HepG2 (cell line): ENCODE measurements around the gene RAB11FIP5. TPM values are rescaled to one million over a fixed set of nuclear protein-coding genes. Genes with fewer than 3 reads are reported as not detected.
A peak's percentile ranks its signal among the peaks of the same experiment; 100 is the strongest.

ENCODE experiments used
- ATF5 ChIP-seq: sonication (generic); formaldehyde crosslinking; IDR thresholded peaks from 2 replicates; pipeline ENCODE4 v1.4.0; 2020; ENCODE audit warnings: mild to moderate bottlenecking, low read depth, missing genetic modification reagents
- CCDC6 ChIP-seq: sonication (generic); formaldehyde crosslinking; IDR thresholded peaks from 2 replicates; pipeline ENCODE4 v1.8.1; 2022; ENCODE audit warnings: mild to moderate bottlenecking, missing genetic modification reagents, moderate library complexity
- HOXA5 ChIP-seq: sonication (generic); formaldehyde crosslinking; IDR thresholded peaks from 2 replicates; pipeline ENCODE4 v1.4.0; 2020; ENCODE audit warnings: missing genetic modification reagents
- HOXD1 ChIP-seq: sonication (generic); formaldehyde crosslinking; IDR thresholded peaks from 2 replicates; pipeline ENCODE4 v1.5.0; 2020; ENCODE audit warnings: missing genetic modification reagents
- LCORL ChIP-seq, 2 experiments: fragments of 450-650 bp in 1 of 2; sonication (generic) in 1 of 2; formaldehyde crosslinking in 1 of 2; IDR thresholded peaks; 2 replicates each; pipeline versions ENCODE4 v1.5.0 to v1.6.1; 2017 to 2020; ENCODE audit warnings: antibody characterized with exemption in 1 of 2, missing genetic modification reagents in 1 of 2
- MTF1 ChIP-seq: sonication (generic); formaldehyde crosslinking; IDR thresholded peaks from 2 replicates; pipeline ENCODE4 v1.5.0; 2020; ENCODE audit warnings: missing genetic modification reagents
- NR2C2 ChIP-seq: sonication (generic); formaldehyde crosslinking; IDR thresholded peaks from 2 replicates; pipeline ENCODE4 v1.4.0; 2020; ENCODE audit warnings: missing genetic modification reagents, mild to moderate bottlenecking, moderate library complexity, borderline replicate concordance
- NR2F1 ChIP-seq, 2 experiments: fragments of 450-650 bp in 1 of 2; formaldehyde crosslinking in 1 of 2; IDR thresholded peaks; 2 replicates each; pipeline versions ENCODE4 v1.5.0 to v1.6.1; 2016 to 2020; ENCODE audit warnings: mild to moderate bottlenecking in 1 of 2, missing compliant biosample characterization in 1 of 2, missing genetic modification reagents in 1 of 2, moderate library complexity in 1 of 2
- PITX1 ChIP-seq: sonication (generic); formaldehyde crosslinking; IDR thresholded peaks from 2 replicates; pipeline ENCODE4 v1.5.1; 2020; ENCODE audit warnings: mild to moderate bottlenecking, missing genetic modification reagents
- POLR2A ChIP-seq, 2 experiments: IDR thresholded peaks; 2 replicates each; pipeline ENCODE4 v1.6.1; 2011; ENCODE audit warnings: low read depth in 2 of 2, low read length in 2 of 2, mild to moderate bottlenecking in 1 of 2, moderate library complexity in 1 of 2; ENCODE audit not compliant: insufficient read depth in 1 of 2
- TBX3 ChIP-seq: fragments of 450-650 bp; IDR thresholded peaks from 2 replicates; pipeline ENCODE4 v1.6.1; 2017; ENCODE audit warnings: antibody characterized with exemption, mild to moderate bottlenecking, inconsistent platforms, borderline replicate concordance
- TRIM24 ChIP-seq: sonication (generic); formaldehyde crosslinking; IDR thresholded peaks from 2 replicates; pipeline ENCODE4 v1.8.0; 2022; ENCODE audit warnings: mild to moderate bottlenecking, missing genetic modification reagents
- ZFP1 ChIP-seq: IDR thresholded peaks from 2 replicates; pipeline ENCODE4 v1.6.1; 2016
- ZNF17 ChIP-seq: sonication (generic); formaldehyde crosslinking; IDR thresholded peaks from 2 replicates; pipeline ENCODE4 v1.5.0; 2020; ENCODE audit warnings: mild to moderate bottlenecking, missing genetic modification reagents
- ZNF230 ChIP-seq: sonication (generic); formaldehyde crosslinking; IDR thresholded peaks from 2 replicates; pipeline ENCODE4 v1.4.0; 2020; ENCODE audit warnings: mild to moderate bottlenecking, missing genetic modification reagents
- ZNF574 ChIP-seq: sonication (generic); formaldehyde crosslinking; IDR thresholded peaks from 2 replicates; pipeline ENCODE4 v1.4.0; 2020; ENCODE audit warnings: missing genetic modification reagents
- ZNF746 ChIP-seq: sonication (generic); formaldehyde crosslinking; IDR thresholded peaks from 2 replicates; pipeline ENCODE4 v1.8.0; 2022; ENCODE audit warnings: mild to moderate bottlenecking, missing genetic modification reagents
- polyA plus RNA-seq, 8 experiments: library from polyadenylated mRNA; depleted of rRNA in 3 of 8; stranded (reverse) in 7 of 8; unstranded in 1 of 8; fragments of >200 nt; fragmentation: Illumina TruSeq in 4 of 8; extraction: Trizol in 4 of 8; gene quantifications; 2 replicates each; pipeline versions ENCODE4 v1.2.1 to v1.2.3, GENCODE V29; 2011 to 2016; ENCODE audit warnings: low read depth in 4 of 8, missing spikeins in 1 of 8, mixed read lengths in 1 of 8; ENCODE audit not compliant: insufficient read depth in 1 of 8
- total RNA-seq, 5 experiments: library from RNA; depleted of rRNA; stranded (reverse); fragments of >200 nt; fragmentation: Illumina TruSeq; extraction: Trizol; gene quantifications; 2 replicates each; pipeline ENCODE4 v1.2.3, GENCODE V29; 2016; ENCODE audit warnings: low read depth in 1 of 5
- TF ChIP-seq, protein P1 (sequence below): sonication (generic); formaldehyde crosslinking; IDR thresholded peaks from 2 replicates; pipeline ENCODE4 v1.4.0; 2020; ENCODE audit warnings: mild to moderate bottlenecking, missing genetic modification reagents, borderline replicate concordance
- TF ChIP-seq, protein P2 (sequence below): sonication (generic); formaldehyde crosslinking; IDR thresholded peaks from 2 replicates; pipeline ENCODE4 v1.9.0; 2022; ENCODE audit warnings: missing genetic modification reagents, mild to moderate bottlenecking, borderline replicate concordance

Gene RAB11FIP5
- total and polyA plus RNA-seq, 2 of the 13 experiments (the other 11 are each of a cell fraction or from before 2014, with no cell fraction given): 9.4 to 22.9 TPM

- TF ChIP-seq ZNF574 (CRISPR knock-in tag): peak; percentile 50; the same call in 1 of the 2 replicates
- no peak for TF ChIP-seq POLR2A (IDR thresholded peaks at IDR 0.05; ENCODE audit: insufficient read depth in 1 of 2, low read depth in 2 of 2, low read length in 2 of 2)
- TF ChIP-seq TBX3: peak; percentile 30; the same call in 1 of the 2 replicates
- no peak for TF ChIP-seq ATF5 (CRISPR knock-in tag)
- TF ChIP-seq MTF1 (CRISPR knock-in tag): no peak
- 0 out of 2 replicates have a peak, but pooled peaks have one; percentile 41 for TF ChIP-seq TRIM24 (CRISPR knock-in tag)
- TF ChIP-seq NR2F1 (CRISPR knock-in tag; IDR thresholded peaks at IDR 0.05): peak in 1 of 2 experiments; percentile 25; a peak in 1 of 4 replicates
- TF ChIP-seq, protein P1, sequence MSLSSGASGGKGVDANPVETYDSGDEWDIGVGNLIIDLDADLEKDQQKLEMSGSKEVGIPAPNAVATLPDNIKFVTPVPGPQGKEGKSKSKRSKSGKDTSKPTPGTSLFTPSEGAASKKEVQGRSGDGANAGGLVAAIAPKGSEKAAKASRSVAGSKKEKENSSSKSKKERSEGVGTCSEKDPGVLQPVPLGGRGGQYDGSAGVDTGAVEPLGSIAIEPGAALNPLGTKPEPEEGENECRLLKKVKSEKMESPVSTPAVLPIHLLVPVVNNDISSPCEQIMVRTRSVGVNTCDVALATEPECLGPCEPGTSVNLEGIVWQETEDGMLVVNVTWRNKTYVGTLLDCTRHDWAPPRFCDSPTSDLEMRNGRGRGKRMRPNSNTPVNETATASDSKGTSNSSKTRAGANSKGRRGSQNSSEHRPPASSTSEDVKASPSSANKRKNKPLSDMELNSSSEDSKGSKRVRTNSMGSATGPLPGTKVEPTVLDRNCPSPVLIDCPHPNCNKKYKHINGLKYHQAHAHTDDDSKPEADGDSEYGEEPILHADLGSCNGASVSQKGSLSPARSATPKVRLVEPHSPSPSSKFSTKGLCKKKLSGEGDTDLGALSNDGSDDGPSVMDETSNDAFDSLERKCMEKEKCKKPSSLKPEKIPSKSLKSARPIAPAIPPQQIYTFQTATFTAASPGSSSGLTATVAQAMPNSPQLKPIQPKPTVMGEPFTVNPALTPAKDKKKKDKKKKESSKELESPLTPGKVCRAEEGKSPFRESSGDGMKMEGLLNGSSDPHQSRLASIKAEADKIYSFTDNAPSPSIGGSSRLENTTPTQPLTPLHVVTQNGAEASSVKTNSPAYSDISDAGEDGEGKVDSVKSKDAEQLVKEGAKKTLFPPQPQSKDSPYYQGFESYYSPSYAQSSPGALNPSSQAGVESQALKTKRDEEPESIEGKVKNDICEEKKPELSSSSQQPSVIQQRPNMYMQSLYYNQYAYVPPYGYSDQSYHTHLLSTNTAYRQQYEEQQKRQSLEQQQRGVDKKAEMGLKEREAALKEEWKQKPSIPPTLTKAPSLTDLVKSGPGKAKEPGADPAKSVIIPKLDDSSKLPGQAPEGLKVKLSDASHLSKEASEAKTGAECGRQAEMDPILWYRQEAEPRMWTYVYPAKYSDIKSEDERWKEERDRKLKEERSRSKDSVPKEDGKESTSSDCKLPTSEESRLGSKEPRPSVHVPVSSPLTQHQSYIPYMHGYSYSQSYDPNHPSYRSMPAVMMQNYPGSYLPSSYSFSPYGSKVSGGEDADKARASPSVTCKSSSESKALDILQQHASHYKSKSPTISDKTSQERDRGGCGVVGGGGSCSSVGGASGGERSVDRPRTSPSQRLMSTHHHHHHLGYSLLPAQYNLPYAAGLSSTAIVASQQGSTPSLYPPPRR (CRISPR knock-in tag): 0 out of 2 replicates have a peak, but pooled peaks have one; percentile 28
- TF ChIP-seq NR2C2 (CRISPR knock-in tag): 0 out of 2 replicates have a peak, but pooled peaks have one; percentile 27
- TF ChIP-seq ZNF230 (CRISPR knock-in tag): no peak
- TF ChIP-seq ZFP1 (CRISPR knock-in tag): no peak
- no peak for TF ChIP-seq LCORL (IDR thresholded peaks at IDR 0.05)
- TF ChIP-seq LCORL (CRISPR knock-in tag; IDR thresholded peaks at IDR 0.05): peak; percentile 89
- no peak for TF ChIP-seq ZNF746 (CRISPR knock-in tag)
- TF ChIP-seq, protein P2, sequence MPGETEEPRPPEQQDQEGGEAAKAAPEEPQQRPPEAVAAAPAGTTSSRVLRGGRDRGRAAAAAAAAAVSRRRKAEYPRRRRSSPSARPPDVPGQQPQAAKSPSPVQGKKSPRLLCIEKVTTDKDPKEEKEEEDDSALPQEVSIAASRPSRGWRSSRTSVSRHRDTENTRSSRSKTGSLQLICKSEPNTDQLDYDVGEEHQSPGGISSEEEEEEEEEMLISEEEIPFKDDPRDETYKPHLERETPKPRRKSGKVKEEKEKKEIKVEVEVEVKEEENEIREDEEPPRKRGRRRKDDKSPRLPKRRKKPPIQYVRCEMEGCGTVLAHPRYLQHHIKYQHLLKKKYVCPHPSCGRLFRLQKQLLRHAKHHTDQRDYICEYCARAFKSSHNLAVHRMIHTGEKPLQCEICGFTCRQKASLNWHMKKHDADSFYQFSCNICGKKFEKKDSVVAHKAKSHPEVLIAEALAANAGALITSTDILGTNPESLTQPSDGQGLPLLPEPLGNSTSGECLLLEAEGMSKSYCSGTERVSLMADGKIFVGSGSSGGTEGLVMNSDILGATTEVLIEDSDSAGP: peak; percentile 73; the same call in 1 of the 2 replicates
- no peak for TF ChIP-seq HOXD1
- TF ChIP-seq ZNF17: no peak
- peak; percentile 62 for TF ChIP-seq PITX1 (CRISPR knock-in tag)
- TF ChIP-seq HOXA5 (CRISPR knock-in tag): no peak
- no peak for TF ChIP-seq CCDC6 (CRISPR knock-in tag)
Observed at GRCh38 chr2:73091164-73091563, 21.6 kb downstream of the RAB11FIP5 start (continued).
